GM12874 (cell line): ENCODE data around the gene STOML2.

Experiments
- TF ChIP-seq, protein P1 (sequence below): IDR thresholded peaks from 2 replicates; pipeline ENCODE4 v1.5.1; 2011; ENCODE audit warnings: low read depth, mild to moderate bottlenecking, control low read depth, low read length, moderate library complexity; ENCODE audit not compliant: insufficient read depth

Gene STOML2

DNA sequence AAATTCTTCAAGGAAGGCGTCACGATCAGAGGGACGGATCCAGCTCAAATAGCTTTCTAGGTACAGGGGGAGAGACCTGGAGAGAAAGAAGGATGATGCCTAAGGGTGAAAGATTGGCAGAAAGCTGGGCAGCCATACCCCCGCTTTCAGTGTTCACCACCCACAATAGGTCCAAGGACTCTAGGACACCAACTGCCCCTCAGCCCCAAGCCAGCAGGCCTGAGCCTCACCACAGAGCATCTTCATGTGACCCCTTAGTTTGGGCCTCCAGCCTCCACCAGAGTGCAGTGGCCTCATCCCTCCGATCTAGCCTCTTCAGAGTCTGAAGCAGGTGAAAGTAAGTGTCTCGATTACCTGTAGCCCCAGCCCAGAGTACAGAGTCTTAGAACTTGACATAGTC lies 28.8 kb downstream of the STOML2 start:
- TF ChIP-seq, protein P1, sequence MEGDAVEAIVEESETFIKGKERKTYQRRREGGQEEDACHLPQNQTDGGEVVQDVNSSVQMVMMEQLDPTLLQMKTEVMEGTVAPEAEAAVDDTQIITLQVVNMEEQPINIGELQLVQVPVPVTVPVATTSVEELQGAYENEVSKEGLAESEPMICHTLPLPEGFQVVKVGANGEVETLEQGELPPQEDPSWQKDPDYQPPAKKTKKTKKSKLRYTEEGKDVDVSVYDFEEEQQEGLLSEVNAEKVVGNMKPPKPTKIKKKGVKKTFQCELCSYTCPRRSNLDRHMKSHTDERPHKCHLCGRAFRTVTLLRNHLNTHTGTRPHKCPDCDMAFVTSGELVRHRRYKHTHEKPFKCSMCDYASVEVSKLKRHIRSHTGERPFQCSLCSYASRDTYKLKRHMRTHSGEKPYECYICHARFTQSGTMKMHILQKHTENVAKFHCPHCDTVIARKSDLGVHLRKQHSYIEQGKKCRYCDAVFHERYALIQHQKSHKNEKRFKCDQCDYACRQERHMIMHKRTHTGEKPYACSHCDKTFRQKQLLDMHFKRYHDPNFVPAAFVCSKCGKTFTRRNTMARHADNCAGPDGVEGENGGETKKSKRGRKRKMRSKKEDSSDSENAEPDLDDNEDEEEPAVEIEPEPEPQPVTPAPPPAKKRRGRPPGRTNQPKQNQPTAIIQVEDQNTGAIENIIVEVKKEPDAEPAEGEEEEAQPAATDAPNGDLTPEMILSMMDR, result no peak

DNA sequence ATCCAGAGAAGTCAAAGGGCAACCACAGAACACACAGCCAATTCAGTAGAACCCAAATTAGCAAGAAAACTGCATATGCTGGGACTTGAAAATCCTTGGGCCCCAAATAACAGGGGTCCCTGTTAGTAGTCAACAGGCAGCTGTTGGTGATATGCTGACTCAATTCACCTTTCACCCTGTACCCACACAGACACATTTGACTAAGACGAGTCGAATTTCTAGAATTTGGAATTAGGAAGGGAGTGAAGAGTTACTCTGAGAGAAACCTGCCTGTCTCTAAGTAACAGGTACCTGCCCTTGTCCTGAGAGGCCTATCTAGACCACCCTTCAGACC lies 29.7 kb downstream of the STOML2 start:
- TF ChIP-seq, protein P1, result no peak

DNA sequence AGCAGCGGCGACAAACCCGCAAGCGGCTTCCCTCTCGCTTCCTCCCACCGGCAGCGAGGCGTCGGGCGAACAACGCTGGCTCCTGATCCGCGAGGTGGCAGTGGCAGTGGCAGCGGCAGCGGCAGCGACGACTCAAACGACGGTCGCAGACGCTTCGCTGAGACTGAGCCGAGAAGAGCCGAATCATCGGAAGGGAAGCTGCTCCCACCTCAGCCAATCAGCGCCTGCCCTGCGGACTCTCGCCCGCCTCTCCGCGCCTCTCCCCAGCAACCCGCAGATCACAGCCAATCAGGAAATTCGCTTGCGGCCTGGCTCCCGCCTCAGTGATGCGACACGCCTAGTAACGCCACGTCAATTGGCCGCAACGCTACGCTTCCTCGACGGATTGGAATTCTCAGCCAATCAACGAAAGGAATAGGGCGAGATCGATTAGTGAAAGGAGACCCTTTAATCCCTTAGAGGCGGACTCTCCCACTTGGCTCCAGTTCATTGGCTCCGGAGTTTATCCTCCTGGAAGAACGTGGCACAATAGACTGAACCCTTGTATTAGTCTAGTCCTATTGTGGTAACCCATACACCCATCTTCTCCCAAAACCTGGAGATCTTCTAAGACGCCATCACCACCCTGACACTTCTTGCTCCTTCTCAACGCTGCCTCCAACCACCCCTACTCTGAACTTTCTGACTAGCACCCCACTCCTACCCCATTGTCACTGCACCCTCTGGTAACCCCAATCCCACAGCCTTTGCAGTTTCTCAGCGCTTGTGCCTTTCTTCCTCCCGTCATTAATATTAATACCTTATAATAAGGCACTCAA lies 30.3 kb downstream of the STOML2 start, which contains the start of gene VCP:
TSS of gene VCP (minus strand) at position 165 of the 818 bp plus-strand sequence. CDS start 272 bp downstream, outside the sequence.
- TF ChIP-seq, protein P1, result no peak

DNA sequence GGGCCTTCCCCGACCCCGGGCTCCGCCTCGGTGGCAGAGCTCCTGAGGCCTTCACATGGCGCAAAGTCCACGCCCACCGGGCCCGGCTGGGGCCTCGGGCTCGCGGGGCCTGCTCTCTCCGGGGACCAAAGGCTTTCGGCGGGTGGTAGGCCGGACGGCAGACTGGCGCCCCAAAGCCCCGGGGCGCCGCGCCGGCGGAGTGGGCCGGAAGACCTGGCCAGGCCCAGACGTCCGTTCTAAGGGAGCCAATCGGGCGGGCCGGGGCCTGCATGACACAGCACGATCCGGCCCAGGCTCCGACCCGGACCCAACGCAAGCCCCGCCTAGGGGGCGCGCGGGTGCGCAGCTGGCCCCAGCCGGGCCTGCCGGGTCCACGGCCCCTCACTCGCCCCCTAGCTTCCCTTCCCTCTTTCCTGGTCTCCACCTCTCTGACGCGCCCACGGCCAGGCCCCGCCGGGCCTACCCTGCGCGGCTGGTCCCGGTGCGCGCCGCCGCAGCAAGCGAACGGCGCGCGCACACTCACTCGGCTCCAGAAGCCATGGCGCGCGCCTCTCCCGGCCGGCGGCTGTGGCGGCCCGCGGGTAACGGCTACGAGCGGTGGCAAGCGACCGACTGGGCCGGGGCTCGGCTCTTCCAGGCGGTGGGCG lies 31.0 kb downstream of the STOML2 start:
- TF ChIP-seq, protein P1, result peak; percentile 57

DNA sequence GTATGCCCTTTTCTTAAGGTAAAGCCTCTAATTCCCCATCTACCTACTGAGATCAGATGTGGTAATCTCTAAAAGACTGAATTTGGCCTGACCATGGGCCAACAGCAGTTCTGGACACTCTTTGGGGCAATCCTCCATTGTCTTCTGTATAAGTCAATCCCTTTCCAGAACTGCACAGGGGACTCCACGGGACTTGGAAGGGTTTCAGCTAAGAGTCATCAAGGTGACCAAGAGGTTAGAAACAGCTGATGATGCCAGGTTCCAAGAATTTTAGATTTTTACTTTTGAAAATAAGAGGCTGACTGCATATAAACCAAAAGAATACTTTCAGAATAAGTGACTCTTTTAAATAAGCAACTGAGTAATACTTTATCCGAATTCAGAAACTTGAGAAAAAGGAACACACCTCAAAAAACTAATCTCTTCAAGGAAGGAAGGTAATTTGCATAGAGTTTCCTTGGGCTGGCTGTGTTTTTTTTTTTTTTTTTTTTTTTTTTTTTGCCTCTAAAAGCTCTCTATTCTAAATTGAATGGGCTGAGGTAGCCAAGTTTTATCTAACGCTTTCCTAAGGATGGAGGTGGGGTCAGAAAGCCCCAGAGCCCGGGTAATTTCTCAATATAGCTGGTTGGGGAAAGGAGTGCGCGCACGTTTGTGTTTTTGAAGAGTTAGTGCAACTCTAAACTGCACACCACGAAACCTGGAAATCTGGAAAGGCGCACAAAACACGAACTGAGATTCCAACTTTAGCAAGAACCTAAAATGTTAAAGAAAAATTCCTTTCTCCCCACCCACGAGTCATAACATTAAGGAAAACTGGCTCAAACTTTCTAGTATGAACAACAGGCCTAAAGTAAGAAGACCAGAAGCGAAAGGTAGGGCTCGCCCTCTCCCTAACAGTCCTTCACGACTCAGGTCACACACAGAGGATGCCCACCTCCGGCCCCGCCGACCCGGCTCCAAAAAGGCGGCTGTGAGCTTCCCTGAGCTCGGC lies 31.8 kb downstream of the STOML2 start:
- TF ChIP-seq, protein P1, result no peak

DNA sequence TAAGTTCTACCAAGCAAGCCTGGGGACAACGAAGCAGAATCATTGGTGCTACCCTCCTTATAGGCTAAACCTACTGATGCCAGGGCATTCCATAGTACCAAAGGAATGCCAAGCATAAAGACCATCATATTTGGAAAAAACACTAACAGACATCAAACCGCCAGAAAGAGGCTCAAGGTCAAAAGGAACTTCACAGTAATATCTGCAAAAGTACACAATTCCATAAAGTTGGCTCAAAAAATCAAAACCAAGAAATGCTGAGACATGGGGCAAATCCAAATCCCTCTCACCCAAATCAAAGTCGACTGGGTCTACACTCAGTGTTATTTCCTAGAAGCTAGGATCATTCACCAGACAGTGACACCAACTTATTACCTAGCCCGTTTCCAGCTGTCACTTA lies 33.9 kb downstream of the STOML2 start:
- TF ChIP-seq, protein P1, result no peak

DNA sequence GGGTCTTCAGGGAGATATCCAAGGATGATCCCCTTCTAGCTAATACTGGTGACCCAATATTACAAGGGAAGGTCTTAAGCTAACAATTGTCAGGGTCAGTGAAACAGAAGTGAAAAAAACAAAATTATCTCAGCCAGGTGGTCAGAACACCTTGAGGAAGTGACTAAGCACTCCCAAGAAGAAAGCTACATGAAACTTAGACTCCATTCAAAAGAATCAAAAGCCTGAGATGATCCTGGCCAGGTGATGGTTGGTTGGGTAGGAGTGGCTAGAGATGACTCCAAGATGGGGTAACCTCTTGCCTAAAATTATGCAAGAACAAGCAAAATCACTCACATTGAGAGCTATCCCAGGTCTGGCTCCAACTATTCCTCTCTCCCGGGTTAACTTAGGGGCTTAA lies 35.9 kb downstream of the STOML2 start:
- TF ChIP-seq, protein P1, result no peak
